PFSK-1 (cell line): Measurements from ENCODE around the gene NCOR2.

Experiments
- FOXP2 ChIP-seq: optimal IDR thresholded peaks from 2 replicates; pipeline ENCODE3; 2011; ENCODE audit warnings: borderline replicate concordance, control low read depth, inconsistent platforms; ENCODE audit not compliant: insufficient read depth; ENCODE audit errors: extremely low read length, extremely low read depth
- POLR2AphosphoS5 ChIP-seq: IDR thresholded peaks from 2 replicates; pipeline ENCODE4 v1.6.1; 2012; ENCODE audit warnings: low read depth, mild to moderate bottlenecking, control low read depth, low read length, moderate library complexity
- SIN3A ChIP-seq: IDR thresholded peaks from 2 replicates; pipeline ENCODE4 v1.6.1; 2012; ENCODE audit warnings: mild to moderate bottlenecking, low read length, moderate library complexity, borderline replicate concordance; ENCODE audit not compliant: insufficient read depth
- TAF1 ChIP-seq: IDR thresholded peaks from 2 replicates; pipeline ENCODE4 v1.6.1; 2012; ENCODE audit warnings: low read length, control low read depth, borderline replicate concordance; ENCODE audit not compliant: insufficient read depth
- TF ChIP-seq, protein P1 (sequence below), 2 experiments: IDR thresholded peaks; 2 replicates each; pipeline versions ENCODE4 v1.6.1 to v1.8.0; 2011 to 2012; ENCODE audit warnings: low read depth in 2 of 2, low read length in 2 of 2, control low read depth in 1 of 2, inconsistent platforms in 1 of 2, mild to moderate bottlenecking in 1 of 2, moderate library complexity in 1 of 2; ENCODE audit not compliant: insufficient read depth in 1 of 2

NCOR2 gene

DNA sequence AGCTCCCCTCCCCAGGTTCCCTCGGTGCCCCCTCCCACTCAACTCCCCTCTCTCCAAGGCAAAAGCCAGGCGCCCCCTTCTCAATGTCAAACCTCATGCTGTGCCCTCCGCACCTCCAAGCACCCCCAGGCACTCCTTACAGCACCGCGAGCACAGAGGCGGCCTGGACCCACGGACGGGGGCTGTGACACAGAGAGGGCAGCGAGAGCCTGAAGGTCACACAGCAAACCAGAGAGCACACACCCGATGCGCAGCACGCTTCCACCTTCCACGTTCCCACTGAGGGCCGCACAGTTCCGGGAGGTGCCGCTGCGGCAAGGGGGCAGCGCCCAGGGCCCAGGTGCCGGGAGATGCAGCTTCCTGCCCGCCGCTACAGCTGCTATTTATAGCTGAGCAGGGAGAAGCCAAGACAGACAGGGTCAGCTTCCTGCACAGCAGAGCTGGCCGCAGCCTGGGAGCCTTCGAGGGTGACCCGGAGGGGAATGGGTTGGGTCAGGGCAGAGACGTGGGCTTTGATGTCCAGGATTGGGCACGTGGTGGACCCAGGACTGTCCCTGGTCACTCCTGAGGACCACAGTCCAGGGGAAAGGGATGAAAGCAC lies 12.9 kb downstream of the NCOR2 start:
- no peak for TF ChIP-seq FOXP2
- no peak for TF ChIP-seq POLR2AphosphoS5
- no peak for TF ChIP-seq TAF1
- TF ChIP-seq SIN3A = no peak
- TF ChIP-seq, protein P1, sequence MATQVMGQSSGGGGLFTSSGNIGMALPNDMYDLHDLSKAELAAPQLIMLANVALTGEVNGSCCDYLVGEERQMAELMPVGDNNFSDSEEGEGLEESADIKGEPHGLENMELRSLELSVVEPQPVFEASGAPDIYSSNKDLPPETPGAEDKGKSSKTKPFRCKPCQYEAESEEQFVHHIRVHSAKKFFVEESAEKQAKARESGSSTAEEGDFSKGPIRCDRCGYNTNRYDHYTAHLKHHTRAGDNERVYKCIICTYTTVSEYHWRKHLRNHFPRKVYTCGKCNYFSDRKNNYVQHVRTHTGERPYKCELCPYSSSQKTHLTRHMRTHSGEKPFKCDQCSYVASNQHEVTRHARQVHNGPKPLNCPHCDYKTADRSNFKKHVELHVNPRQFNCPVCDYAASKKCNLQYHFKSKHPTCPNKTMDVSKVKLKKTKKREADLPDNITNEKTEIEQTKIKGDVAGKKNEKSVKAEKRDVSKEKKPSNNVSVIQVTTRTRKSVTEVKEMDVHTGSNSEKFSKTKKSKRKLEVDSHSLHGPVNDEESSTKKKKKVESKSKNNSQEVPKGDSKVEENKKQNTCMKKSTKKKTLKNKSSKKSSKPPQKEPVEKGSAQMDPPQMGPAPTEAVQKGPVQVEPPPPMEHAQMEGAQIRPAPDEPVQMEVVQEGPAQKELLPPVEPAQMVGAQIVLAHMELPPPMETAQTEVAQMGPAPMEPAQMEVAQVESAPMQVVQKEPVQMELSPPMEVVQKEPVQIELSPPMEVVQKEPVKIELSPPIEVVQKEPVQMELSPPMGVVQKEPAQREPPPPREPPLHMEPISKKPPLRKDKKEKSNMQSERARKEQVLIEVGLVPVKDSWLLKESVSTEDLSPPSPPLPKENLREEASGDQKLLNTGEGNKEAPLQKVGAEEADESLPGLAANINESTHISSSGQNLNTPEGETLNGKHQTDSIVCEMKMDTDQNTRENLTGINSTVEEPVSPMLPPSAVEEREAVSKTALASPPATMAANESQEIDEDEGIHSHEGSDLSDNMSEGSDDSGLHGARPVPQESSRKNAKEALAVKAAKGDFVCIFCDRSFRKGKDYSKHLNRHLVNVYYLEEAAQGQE (IDR thresholded peaks at IDR 0.05; ENCODE audit: insufficient read depth in 1 of 2, low read depth in 2 of 2, low read length in 2 of 2) = no peak

DNA sequence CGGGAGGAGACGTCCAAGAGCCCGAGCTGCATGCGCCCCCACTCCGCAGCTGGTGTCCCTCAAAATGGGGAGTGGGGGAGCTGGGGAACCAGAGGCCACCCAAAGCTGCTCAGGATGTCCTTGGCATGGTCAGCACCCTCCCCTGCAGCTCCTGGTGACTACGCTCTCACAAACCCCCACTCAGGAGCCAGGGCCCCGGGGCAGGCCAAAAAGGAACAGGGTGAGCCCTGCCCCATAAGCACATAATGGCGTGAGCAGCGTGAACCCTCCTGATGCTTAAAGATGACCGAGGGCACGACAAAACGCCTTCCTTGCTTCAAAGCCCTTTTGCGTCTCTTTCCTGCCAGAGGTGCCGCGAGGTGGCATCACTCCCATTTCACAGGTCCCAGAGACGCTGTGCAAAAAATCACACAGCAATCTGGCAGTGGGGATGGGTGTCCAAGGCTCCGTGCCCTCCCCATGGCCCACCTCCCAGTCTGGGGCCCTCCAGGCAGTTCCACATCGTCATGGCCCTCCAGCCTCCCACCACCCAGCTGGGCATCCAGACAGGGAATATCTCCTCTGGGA lies 13.5 kb downstream of the NCOR2 start:
- TF ChIP-seq, protein P1 (IDR thresholded peaks at IDR 0.05; ENCODE audit: insufficient read depth in 1 of 2, low read depth in 2 of 2, low read length in 2 of 2) = no peak
- TF ChIP-seq POLR2AphosphoS5 (no peak), FOXP2 (no peak), SIN3A (no peak), TAF1 (no peak)

DNA sequence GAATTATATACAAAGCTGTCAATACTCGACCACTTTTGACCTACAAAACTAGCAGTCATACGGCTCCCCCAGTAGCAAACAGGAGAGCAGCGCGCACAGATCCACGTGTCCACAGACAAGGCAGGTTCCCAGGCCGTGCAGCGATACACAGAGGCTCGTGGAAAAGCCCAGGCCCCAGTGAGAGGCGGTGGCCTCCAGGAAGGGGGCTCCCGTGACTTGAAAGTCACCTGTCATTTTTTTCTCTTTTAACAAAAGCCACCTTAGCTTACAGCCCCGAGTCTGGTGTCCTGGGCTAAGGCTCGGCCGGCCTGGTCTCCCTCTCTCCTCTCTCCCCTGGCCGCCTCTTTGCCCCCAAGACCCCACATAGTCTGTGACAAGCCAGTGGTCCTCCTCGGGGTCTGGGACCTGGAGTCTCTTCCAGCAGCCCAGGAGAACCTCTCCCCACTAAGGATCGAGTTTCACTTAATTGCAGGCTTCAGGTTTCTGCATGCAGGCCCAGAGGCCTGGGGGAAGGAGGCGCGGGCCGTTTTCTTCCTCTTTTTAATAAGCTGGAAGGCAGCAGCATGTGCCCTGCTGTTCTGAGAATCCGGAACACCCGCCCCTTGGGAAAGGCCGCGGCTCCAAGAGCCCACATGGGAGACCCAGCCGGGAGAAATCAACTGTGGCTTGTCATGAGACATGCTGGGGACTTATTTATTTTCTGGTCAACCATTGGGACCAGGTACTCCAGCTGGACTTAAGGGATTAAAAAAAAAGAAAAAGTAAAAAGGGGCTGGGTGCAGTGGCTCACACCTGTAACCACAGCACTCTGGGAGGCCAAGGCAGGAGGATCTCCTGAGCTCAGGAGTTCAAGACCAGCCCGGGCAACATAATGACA lies 15.9 kb downstream of the NCOR2 start:
- TF ChIP-seq TAF1 (no peak), SIN3A (no peak), POLR2AphosphoS5 (no peak), FOXP2 (no peak)
- TF ChIP-seq, protein P1 (IDR thresholded peaks at IDR 0.05; ENCODE audit: insufficient read depth in 1 of 2, low read depth in 2 of 2, low read length in 2 of 2) = no peak

DNA sequence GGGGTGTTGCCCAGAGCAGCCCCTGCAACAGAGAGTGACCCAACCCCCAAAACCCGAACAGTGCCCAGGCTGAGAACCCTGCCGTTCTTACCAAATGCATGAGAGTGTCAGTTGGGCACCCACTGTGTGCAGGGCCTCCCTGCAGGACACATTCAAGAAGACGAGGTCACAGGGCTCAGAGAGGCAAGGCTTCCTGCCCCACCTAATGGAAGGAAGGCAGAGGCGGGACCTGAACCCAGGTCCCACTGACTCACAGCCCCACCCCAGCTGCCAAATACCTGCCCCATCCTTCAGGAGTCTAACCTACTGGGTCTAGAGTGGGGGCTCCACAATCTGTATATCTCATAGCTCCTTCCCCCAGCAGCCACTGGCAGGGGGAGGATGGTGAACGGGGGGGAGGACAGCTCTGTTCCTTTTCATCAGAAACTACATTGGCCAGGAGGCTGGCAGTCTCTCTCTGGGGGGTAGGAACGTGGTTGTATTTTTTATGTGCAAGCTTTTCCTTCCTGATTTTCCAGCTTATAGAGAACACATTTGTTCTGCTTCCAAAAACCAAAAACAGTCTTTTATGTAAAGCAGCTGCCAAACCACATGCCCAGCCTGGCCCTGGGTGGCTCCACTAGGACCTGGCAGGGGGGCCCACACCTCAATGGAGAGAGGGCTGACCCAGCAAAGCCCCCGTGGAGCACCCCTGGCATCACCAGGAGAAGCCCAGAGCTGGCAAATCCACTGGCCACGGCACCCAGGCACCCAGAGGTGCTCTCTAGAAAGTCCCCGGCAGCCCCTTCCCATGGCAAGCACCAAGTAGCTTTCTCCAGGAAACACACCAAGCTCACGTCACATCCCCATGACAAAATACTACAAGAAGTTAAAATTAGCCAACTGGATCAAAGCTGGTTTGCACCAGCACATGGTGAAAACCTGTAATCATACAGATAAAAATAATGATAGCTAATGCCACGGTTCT lies 17.0 kb downstream of the NCOR2 start:
- TF ChIP-seq SIN3A = no peak
- TF ChIP-seq, protein P1 (IDR thresholded peaks at IDR 0.05; ENCODE audit: insufficient read depth in 1 of 2, low read depth in 2 of 2, low read length in 2 of 2) = no peak
- no peak for TF ChIP-seq FOXP2
- no peak for TF ChIP-seq TAF1
- no peak for TF ChIP-seq POLR2AphosphoS5
